Measurements from ENCODE around the gene MICAL1. TPM values are rescaled to one million over a fixed set of nuclear protein-coding genes. Genes with fewer than 3 reads are reported as not detected.
A peak's percentile ranks its signal among the peaks of the same experiment; 100 is the strongest.

Gene MICAL1
- total and polyA plus RNA-seq, 8 donors = 13.8 to 205 (median 38.5) TPM

- peak within 1 kb of the TSS; percentile 93 to 99 (median 96) for H3K4me3 ChIP-seq
- intact Hi-C loops (cut with DNase I; ENCODE audit: low total_unique reads) = no loop called here
- peak; percentile 93 to 97 for DNase-seq
- TF ChIP-seq POLR2AphosphoS5 (IDR thresholded peaks at IDR 0.05) (peak; percentile 76 to 94 (median 91)), EP300 (IDR thresholded peaks at IDR 0.05) (no peak)
- no peaks in the 10 kb centered on the region for H3K9me3 ChIP-seq
- no peaks in the 10 kb centered on the region for H3K27me3 ChIP-seq
- H3K36me3 ChIP-seq = peaks cover 8 to 14% (median 11%) of the 10 kb centered on the region in 4 donors
- 0 to 2% (median 1%) methylated on average over 8 to 90 of the region's 97 CpGs for WGBS, 5 donors
- H3K4me1 ChIP-seq = peaks cover 37 to 56% (median 46%) of the 10 kb centered on the region in 4 donors
- peak within 1 kb of the TSS; percentile 81 to 92 (median 87) for H3K27ac ChIP-seq
Observed at GRCh38 chr6:109482905-109483734, 27.5 kb upstream of the MICAL1 start, which contains the start of gene ZBTB24. Gene ZBTB24, minus strand, starts transcription at chr6:109483219. Its CDS starts 1,193 bp downstream, at chr6:109482026.

GRCh38 chr6:109480993-109481480 is 25.5 kb upstream of the MICAL1 start:
- H3K4me1 ChIP-seq = peaks cover 42 to 75% (median 59%) of the 10 kb centered on the region in 4 donors
- H3K27ac ChIP-seq = no peak overlapping the region
- peaks cover 13 to 31% (median 24%) of the 10 kb centered on the region in 4 donors for H3K36me3 ChIP-seq
- H3K4me3 ChIP-seq = peak overlapping the region in 2 of 4 donors; percentile 93 to 99
- no peaks in the 10 kb centered on the region for H3K27me3 ChIP-seq
- intact Hi-C loops (cut with DNase I; ENCODE audit: low total_unique reads) = no loop called here
- TF ChIP-seq POLR2AphosphoS5 (IDR thresholded peaks at IDR 0.05) = no peak
- DNase-seq = no peak
- H3K9me3 ChIP-seq = no peaks in the 10 kb centered on the region
- WGBS, 5 donors = 91 to 96% (median 93%) methylated on average over 7 of the region's 7 CpGs

GRCh38 chr6:109478841-109479624 is 23.5 kb upstream of the MICAL1 start:
- Histone ChIP-seq H3K36me3 (peaks cover 22 to 51% (median 44%) of the 10 kb centered on the region in 4 donors), H3K4me3 (peak overlapping the region in 3 of 4 donors; percentile 1 to 93 (median 2)), H3K4me1 (peaks cover 44 to 80% (median 61%) of the 10 kb centered on the region in 4 donors), H3K9me3 (no peaks in the 10 kb centered on the region), H3K27ac (no peak overlapping the region), H3K27me3 (no peaks in the 10 kb centered on the region)
- DNase-seq = no peak
- intact Hi-C loops (cut with DNase I; ENCODE audit: low total_unique reads) = no loop called here
- WGBS, 5 donors = 72 to 84% (median 77%) methylated on average over 5 of the region's 5 CpGs
- TF ChIP-seq EP300 (IDR thresholded peaks at IDR 0.05) (no peak), CTCF (IDR thresholded peaks at IDR 0.05) (no peak), POLR2AphosphoS5 (IDR thresholded peaks at IDR 0.05) (no peak), POLR2A (IDR thresholded peaks at IDR 0.05) (no peak)

- intact Hi-C loops (cut with DNase I; ENCODE audit: low total_unique reads) = no loop called here
- no peak for DNase-seq
- TF ChIP-seq POLR2A (IDR thresholded peaks at IDR 0.05) = no peak
- no peak for TF ChIP-seq POLR2AphosphoS5 (IDR thresholded peaks at IDR 0.05)
- TF ChIP-seq EP300 (IDR thresholded peaks at IDR 0.05) = no peak
- no peak for TF ChIP-seq CTCF (IDR thresholded peaks at IDR 0.05)
- WGBS, 5 donors = 78 to 87% (median 84%) methylated on average over 9 of the region's 9 CpGs
- H3K4me1 ChIP-seq = peaks cover 44 to 74% (median 58%) of the 10 kb centered on the region in 4 donors
- H3K9me3 ChIP-seq = no peaks in the 10 kb centered on the region
- no peaks in the 10 kb centered on the region for H3K27me3 ChIP-seq
- H3K27ac ChIP-seq = no peak overlapping the region
- H3K4me3 ChIP-seq = peak overlapping the region in 2 of 4 donors; percentile 1 to 2
- H3K36me3 ChIP-seq = peaks cover 28 to 58% (median 51%) of the 10 kb centered on the region in 4 donors
Observed at GRCh38 chr6:109478222-109478805, 22.7 kb upstream of the MICAL1 start.

GRCh38 chr6:109477725-109478124 is 22.2 kb upstream of the MICAL1 start:
- intact Hi-C loops (cut with DNase I; ENCODE audit: low total_unique reads) = no loop called here
- WGBS, 5 donors = 55 to 78% (median 61%) methylated on average over 2 of the region's 2 CpGs
- Histone ChIP-seq H3K27me3 (no peaks in the 10 kb centered on the region), H3K9me3 (no peaks in the 10 kb centered on the region), H3K36me3 (peaks cover 34 to 64% (median 57%) of the 10 kb centered on the region in 4 donors), H3K27ac (no peak overlapping the region), H3K4me1 (peaks cover 44 to 74% (median 58%) of the 10 kb centered on the region in 4 donors), H3K4me3 (peak overlapping the region in 1 of 4 donors; percentile 2)
- no peak for DNase-seq
- no peak for TF ChIP-seq CTCF (IDR thresholded peaks at IDR 0.05)
- no peak for TF ChIP-seq EP300 (IDR thresholded peaks at IDR 0.05)
- no peak for TF ChIP-seq POLR2AphosphoS5 (IDR thresholded peaks at IDR 0.05)
- no peak for TF ChIP-seq POLR2A (IDR thresholded peaks at IDR 0.05)

Data from stomach (tissue), 9 donors.